HEK293T (cell line): Measurements from ENCODE around the gene SLC4A7.

Experiments
- HDGF ChIP-seq: fragments of 450-650 bp; IDR thresholded peaks from 2 replicates; pipeline ENCODE4 v1.6.1; 2017; ENCODE audit warnings: antibody characterized with exemption, borderline replicate concordance
- SP1 ChIP-seq: fragments of 450-650 bp; IDR thresholded peaks from 2 replicates; pipeline ENCODE4 v1.6.1; 2017

DNA sequence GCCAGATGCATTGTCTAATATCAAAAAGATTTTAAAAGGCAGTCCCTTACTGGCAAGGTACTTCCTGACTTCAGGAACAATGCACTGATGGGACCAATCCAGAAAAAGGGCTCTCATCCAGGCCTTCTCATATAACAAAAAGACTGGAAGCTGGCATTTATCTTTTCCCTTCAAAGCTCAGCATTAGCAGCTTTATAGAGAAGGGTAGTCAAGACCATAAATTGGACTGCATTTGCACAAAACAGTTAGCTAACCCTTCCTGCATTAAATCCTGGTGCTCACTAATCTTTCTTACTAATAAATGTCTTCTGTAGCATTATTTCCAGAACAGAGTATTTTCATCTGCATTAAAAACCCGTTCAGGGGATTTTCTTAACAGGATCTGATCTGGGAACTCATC is 69.0 kb downstream of the SLC4A7 start:
- TF ChIP-seq SP1 (no peak), HDGF (no peak)
